Measurements from ENCODE around the gene BTBD9. TPM values are rescaled to one million over a fixed set of nuclear protein-coding genes. Genes with fewer than 3 reads are reported as not detected.

BTBD9 gene
- total RNA-seq, 1 experiment from 2014 or later = 10.8 TPM

- no TSS peak for BruUV-seq (replicated peaks)
- Histone ChIP-seq H3K27me3 (ENCODE audit: insufficient read depth, low read depth) (no peaks in the 10 kb centered on the region), H2AFZ (no peak overlapping the region), H3K36me3 (ENCODE audit: low read depth) (no peaks in the 10 kb centered on the region), H3K79me2 (ENCODE audit: low read depth) (no peaks in the 10 kb centered on the region), H3K27ac (no peak overlapping the region), H3K9me2 (ENCODE audit: insufficient read depth) (no peaks in the 10 kb centered on the region), H4K20me1 (ENCODE audit: insufficient read depth) (no peaks in the 10 kb centered on the region), H3F3A (ENCODE audit: insufficient read depth, low read depth) (no peaks in the 10 kb centered on the region), H3K9me3 (ENCODE audit: insufficient read depth, low read depth) (no peaks in the 10 kb centered on the region), H3K4me2 (no peak overlapping the region), H3K4me1 (replicated peaks; ENCODE audit: insufficient read depth) (no peaks in the 10 kb centered on the region), H3K4me3 (no peak overlapping the region)
- ChIA-PET POLR2A (ENCODE audit: unreplicated experiment) (no interaction called here), CTCF (no interaction called here)
- no peak for DNase-seq
- TF ChIP-seq CTCF (conservative IDR thresholded peaks at IDR 0.05) = no peak
- TF ChIP-seq EZH2 (IDR thresholded peaks at IDR 0.05; ENCODE audit: low read depth) = no peak
- intact Hi-C loops (cut with micrococcal nuclease; ENCODE audit: unreplicated experiment) = no loop called here
These were observed 454.5 kb downstream of the BTBD9 start for GRCh38 chr6:38185244-38185643.

- Histone ChIP-seq H3K4me1 (replicated peaks; ENCODE audit: insufficient read depth) (no peaks in the 10 kb centered on the region), H2AFZ (no peak overlapping the region), H3K4me2 (no peak overlapping the region), H4K20me1 (ENCODE audit: insufficient read depth) (no peaks in the 10 kb centered on the region), H3K9me2 (ENCODE audit: insufficient read depth) (no peaks in the 10 kb centered on the region), H3K79me2 (ENCODE audit: low read depth) (no peaks in the 10 kb centered on the region), H3K27ac (no peak overlapping the region), H3K4me3 (no peak overlapping the region), H3K36me3 (ENCODE audit: low read depth) (no peaks in the 10 kb centered on the region), H3K27me3 (ENCODE audit: insufficient read depth, low read depth) (no peaks in the 10 kb centered on the region), H3K9me3 (ENCODE audit: insufficient read depth, low read depth) (no peaks in the 10 kb centered on the region), H3F3A (ENCODE audit: insufficient read depth, low read depth) (no peaks in the 10 kb centered on the region)
- ChIA-PET CTCF (no interaction called here), POLR2A (ENCODE audit: unreplicated experiment) (no interaction called here)
- intact Hi-C loops (cut with micrococcal nuclease; ENCODE audit: unreplicated experiment) = no loop called here
- DNase-seq = no peak
- TF ChIP-seq EZH2 (IDR thresholded peaks at IDR 0.05; ENCODE audit: low read depth) = no peak
- TF ChIP-seq CTCF (conservative IDR thresholded peaks at IDR 0.05) = no peak
- BruUV-seq (replicated peaks) = no TSS peak
These were observed 455.1 kb downstream of the BTBD9 start for GRCh38 chr6:38184585-38185080.

- POLR2A ChIA-PET (ENCODE audit: unreplicated experiment) = no interaction called here
- no peak overlapping the region for H3K27ac ChIP-seq
- no peak overlapping the region for H2AFZ ChIP-seq
- no peaks in the 10 kb centered on the region for H4K20me1 ChIP-seq (ENCODE audit: insufficient read depth)
- no peaks in the 10 kb centered on the region for H3K9me2 ChIP-seq (ENCODE audit: insufficient read depth)
- DNase-seq = no peak
- H3K79me2 ChIP-seq (ENCODE audit: low read depth) = no peaks in the 10 kb centered on the region
- CTCF ChIA-PET = no interaction called here
- no peak overlapping the region for H3K4me2 ChIP-seq
- intact Hi-C loops (cut with micrococcal nuclease; ENCODE audit: unreplicated experiment) = no loop called here
- BruUV-seq (replicated peaks) = no TSS peak
- H3K4me3 ChIP-seq = no peak overlapping the region
- TF ChIP-seq CTCF (conservative IDR thresholded peaks at IDR 0.05) (no peak), EZH2 (IDR thresholded peaks at IDR 0.05; ENCODE audit: low read depth) (no peak)
- no peaks in the 10 kb centered on the region for H3K27me3 ChIP-seq (ENCODE audit: insufficient read depth, low read depth)
- H3K36me3 ChIP-seq (ENCODE audit: low read depth) = no peaks in the 10 kb centered on the region
- no peaks in the 10 kb centered on the region for H3K9me3 ChIP-seq (ENCODE audit: insufficient read depth, low read depth)
- no peaks in the 10 kb centered on the region for H3F3A ChIP-seq (ENCODE audit: insufficient read depth, low read depth)
- no peaks in the 10 kb centered on the region for H3K4me1 ChIP-seq (replicated peaks; ENCODE audit: insufficient read depth)
These were observed 455.7 kb downstream of the BTBD9 start for GRCh38 chr6:38183856-38184584.

Data from PC-9 (cell line).